Measurements from ENCODE around the gene PRRG4. TPM values are rescaled to one million over a fixed set of nuclear protein-coding genes. Genes with fewer than 3 reads are reported as not detected.

Gene PRRG4
- total RNA-seq, 1 experiment from 2014 or later, result 11.5 TPM

GRCh38 chr11:32905028-32905667 is 75.4 kb downstream of the PRRG4 start:
- Histone ChIP-seq H3K79me2 (ENCODE audit: low read depth) (peaks cover 97% of the 10 kb centered on the region), H4K20me1 (ENCODE audit: insufficient read depth) (peaks cover 12% of the 10 kb centered on the region), H2AFZ (no peak overlapping the region), H3K4me1 (replicated peaks; ENCODE audit: insufficient read depth) (no peaks in the 10 kb centered on the region), H3F3A (ENCODE audit: insufficient read depth, low read depth) (no peaks in the 10 kb centered on the region), H3K4me2 (no peak overlapping the region), H3K4me3 (no peak overlapping the region), H3K27me3 (ENCODE audit: insufficient read depth, low read depth) (no peaks in the 10 kb centered on the region), H3K9me3 (ENCODE audit: insufficient read depth, low read depth) (no peaks in the 10 kb centered on the region), H3K36me3 (ENCODE audit: low read depth) (peaks cover 6% of the 10 kb centered on the region; the same call in 1 of the 2 replicates), H3K9me2 (ENCODE audit: insufficient read depth) (no peaks in the 10 kb centered on the region), H3K27ac (no peak overlapping the region)
- BruUV-seq (replicated peaks), result no TSS peak
- intact Hi-C loops (cut with micrococcal nuclease; ENCODE audit: unreplicated experiment), result no loop called here
- DNase-seq, result no peak
- no peak for TF ChIP-seq EZH2 (IDR thresholded peaks at IDR 0.05; ENCODE audit: low read depth)
- no peak for TF ChIP-seq CTCF (conservative IDR thresholded peaks at IDR 0.05)
- ChIA-PET POLR2A (ENCODE audit: unreplicated experiment) (no interaction called here), CTCF (no interaction called here)

Other genes starting within 250 kb of the PRRG4 start
- 322 and 357 TPM in 2 replicates for gene EIF3M, start 246.1 kb upstream of the PRRG4 start, total RNA-seq (2021)
- gene CCDC73, start 35.3 kb upstream of the PRRG4 start, total RNA-seq (2021), result not detected in 2 replicates
- 39.6 and 60.2 TPM in 2 replicates for gene QSER1, start 62.9 kb downstream of the PRRG4 start, total RNA-seq (2021)
- 0.68 and 1.2 TPM in 2 replicates for gene DEPDC7, start 186.0 kb downstream of the PRRG4 start, total RNA-seq (2021)
- gene TCP11L1, start 209.6 kb downstream of the PRRG4 start, total RNA-seq (2021), result 8.1 and 10.3 TPM in 2 replicates

Measured in PC-9 (cell line).